Vagina (tissue), 2 donors: ENCODE measurements around the gene SMOC1.

Experiments used
- POLR2AphosphoS5 ChIP-seq, 2 donors: sonication (generic); formaldehyde crosslinking; IDR thresholded peaks; one replicate each; pipeline ENCODE4 v1.9.0; 2017; ENCODE audit warnings: antibody characterized with exemption in 2 of 2, mild to moderate bottlenecking in 2 of 2, low read depth in 1 of 2; ENCODE audit not compliant: insufficient read depth in 1 of 2
- TF ChIP-seq, protein P1 (sequence below), 3 experiments: fragments of 450-650 bp in 2 of 3; fragments of 200-600 bp in 1 of 3; sonication (generic) in 1 of 3; IDR thresholded peaks; one replicate each; pipeline ENCODE4 v1.5.1; 2017 to 2019; ENCODE audit warnings: antibody characterized with exemption in 3 of 3, mild to moderate bottlenecking in 2 of 3, moderate library complexity in 2 of 3

DNA sequence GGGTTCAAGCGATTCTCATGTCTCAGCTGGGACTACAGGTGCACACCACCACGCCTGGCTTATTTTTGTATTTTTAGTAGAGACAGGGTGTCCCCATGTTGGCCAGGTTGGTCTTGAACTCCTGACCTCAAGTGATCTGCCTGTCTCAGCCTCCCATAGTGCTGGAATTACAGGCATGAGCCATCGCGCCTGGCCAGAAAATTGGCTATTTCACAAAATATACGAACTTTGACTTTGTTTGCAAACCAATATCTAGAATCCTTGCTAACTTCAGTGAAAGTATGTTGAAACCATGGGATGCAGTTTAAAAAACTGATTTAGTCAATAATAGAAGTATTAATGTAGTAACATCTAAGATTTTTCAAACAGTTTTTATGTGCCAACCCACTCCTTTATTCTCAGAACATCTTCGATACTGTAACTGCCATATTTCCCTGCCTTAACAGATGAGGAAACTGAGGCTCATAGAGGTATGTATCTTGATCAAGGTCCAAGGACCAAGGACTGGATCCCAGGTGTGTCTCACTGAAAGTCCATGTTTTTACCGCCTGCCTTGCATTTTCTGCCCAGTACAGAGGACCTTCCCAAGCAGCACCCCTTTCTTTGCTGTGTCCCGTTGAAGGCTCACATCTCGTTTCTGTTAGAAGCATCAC lies 54.5 kb downstream of the SMOC1 start:
- no peak for TF ChIP-seq POLR2AphosphoS5 (IDR thresholded peaks at IDR 0.05; ENCODE audit: insufficient read depth in 1 of 2, low read depth in 1 of 2)
- TF ChIP-seq, protein P1, sequence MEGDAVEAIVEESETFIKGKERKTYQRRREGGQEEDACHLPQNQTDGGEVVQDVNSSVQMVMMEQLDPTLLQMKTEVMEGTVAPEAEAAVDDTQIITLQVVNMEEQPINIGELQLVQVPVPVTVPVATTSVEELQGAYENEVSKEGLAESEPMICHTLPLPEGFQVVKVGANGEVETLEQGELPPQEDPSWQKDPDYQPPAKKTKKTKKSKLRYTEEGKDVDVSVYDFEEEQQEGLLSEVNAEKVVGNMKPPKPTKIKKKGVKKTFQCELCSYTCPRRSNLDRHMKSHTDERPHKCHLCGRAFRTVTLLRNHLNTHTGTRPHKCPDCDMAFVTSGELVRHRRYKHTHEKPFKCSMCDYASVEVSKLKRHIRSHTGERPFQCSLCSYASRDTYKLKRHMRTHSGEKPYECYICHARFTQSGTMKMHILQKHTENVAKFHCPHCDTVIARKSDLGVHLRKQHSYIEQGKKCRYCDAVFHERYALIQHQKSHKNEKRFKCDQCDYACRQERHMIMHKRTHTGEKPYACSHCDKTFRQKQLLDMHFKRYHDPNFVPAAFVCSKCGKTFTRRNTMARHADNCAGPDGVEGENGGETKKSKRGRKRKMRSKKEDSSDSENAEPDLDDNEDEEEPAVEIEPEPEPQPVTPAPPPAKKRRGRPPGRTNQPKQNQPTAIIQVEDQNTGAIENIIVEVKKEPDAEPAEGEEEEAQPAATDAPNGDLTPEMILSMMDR (IDR thresholded peaks at IDR 0.05) = no peak
